Measurements from ENCODE around the gene SLC22A23.

GRCh38 chr6:3450888-3451287, 6.0 kb downstream of the SLC22A23 start:
- TF ChIP-seq ZNF274 (IDR thresholded peaks at IDR 0.05; ENCODE audit: low read depth, low read length): no peak
- no peak for TF ChIP-seq YY1 (IDR thresholded peaks at IDR 0.05; ENCODE audit: insufficient read depth, insufficient read length)
